SIG-M5 (cell line): Measurements from ENCODE around the gene RALBP1.
"Not testable (repeated sequence)": the region's sequence is repeated elsewhere in the genome, so short reads cannot be mapped to it uniquely, and the experiment has no call there.

Source experiments
- DNase-seq: peaks from one replicate; lab custom pipeline; 2025; lab: John Stamatoyannopoulos, UW

RALBP1 gene

GRCh38 chr18:9454061-9454703 is 21.1 kb upstream of the RALBP1 start:
- DNase-seq: no peak

GRCh38 chr18:9455718-9456511 is 19.4 kb upstream of the RALBP1 start:
- DNase-seq: no peak

GRCh38 chr18:9466127-9466526 is 9.2 kb upstream of the RALBP1 start:
- DNase-seq: no peak

- DNase-seq: no peak
Observed at GRCh38 chr18:9466846-9467245, 8.5 kb upstream of the RALBP1 start.

GRCh38 chr18:9468998-9469397 is 6.3 kb upstream of the RALBP1 start:
- DNase-seq: no peak

GRCh38 chr18:9469685-9470084 is 5.6 kb upstream of the RALBP1 start:
- no peak for DNase-seq

- no peak for DNase-seq
Observed at GRCh38 chr18:9474108-9474982, 968 bp upstream of the RALBP1 start.

- no peak for DNase-seq
Observed at GRCh38 chr18:9475643-9476591, 604 bp downstream of the RALBP1 start.

- not testable (repeated sequence) for DNase-seq
Observed at GRCh38 chr18:9476949-9477348, 1.6 kb downstream of the RALBP1 start.

GRCh38 chr18:9477509-9477908 is 2.2 kb downstream of the RALBP1 start:
- no peak for DNase-seq

- no peak for DNase-seq
Observed at GRCh38 chr18:9478545-9478944, 3.2 kb downstream of the RALBP1 start.

- DNase-seq: no peak
Observed at GRCh38 chr18:9482790-9483189, 7.5 kb downstream of the RALBP1 start.

GRCh38 chr18:9483526-9483925 is 8.2 kb downstream of the RALBP1 start:
- no peak for DNase-seq

- DNase-seq: not testable (repeated sequence)
Observed at GRCh38 chr18:9484856-9485255, 9.5 kb downstream of the RALBP1 start.

GRCh38 chr18:9488538-9488937 is 13.2 kb downstream of the RALBP1 start:
- no peak for DNase-seq

- DNase-seq: no peak
Observed at GRCh38 chr18:9494778-9495331, 19.5 kb downstream of the RALBP1 start.

- no peak for DNase-seq
Observed at GRCh38 chr18:9495465-9495864, 20.2 kb downstream of the RALBP1 start.

- no peak for DNase-seq
Observed at GRCh38 chr18:9495916-9496705, 20.8 kb downstream of the RALBP1 start.

GRCh38 chr18:9506046-9506792 is 30.9 kb downstream of the RALBP1 start:
- no peak for DNase-seq
